K562 (cell line): ENCODE data around the gene NRN1L. TPM values are rescaled to one million over a fixed set of nuclear protein-coding genes. Genes with fewer than 3 reads are reported as not detected.

Experiments
- DMBX1 ChIP-seq: fragments of 250-450 bp; sonication (Bioruptor Pico); IDR thresholded peaks from 2 replicates; pipeline ENCODE4 v1.8.0; 2022; ENCODE audit warnings: inconsistent platforms, mild to moderate bottlenecking, moderate library complexity, borderline replicate concordance
- FOSL1 ChIP-seq: fragments of 200-800 bp; sonication (Bioruptor generic); conservative IDR thresholded peaks from 2 replicates; pipeline ENCODE4 v1.6.1; 2016; ENCODE audit warnings: missing genetic modification characterization, missing compliant biosample characterization
- KLF16 ChIP-seq: IDR thresholded peaks from 2 replicates; pipeline ENCODE4 v1.6.1; 2016; ENCODE audit warnings: antibody characterized with exemption
- TAF1 ChIP-seq: IDR thresholded peaks from 2 replicates; pipeline ENCODE4 v1.6.1; 2011; ENCODE audit warnings: mild to moderate bottlenecking, low read length, moderate library complexity; ENCODE audit not compliant: insufficient read depth, control insufficient read depth, severe bottlenecking; ENCODE audit errors: extremely low read depth
- TARDBP ChIP-seq: fragments of 450-650 bp; IDR thresholded peaks from 2 replicates; pipeline ENCODE4 v1.6.1; 2016
- THAP12 ChIP-seq: fragments of 250-450 bp; sonication (Bioruptor Pico); IDR thresholded peaks from 2 replicates; pipeline ENCODE4 v1.9.0; 2021; ENCODE audit warnings: mild to moderate bottlenecking, inconsistent platforms
- UBTF ChIP-seq, 2 experiments: IDR thresholded peaks; 2 replicates each; pipeline ENCODE4 v1.6.1; 2012; ENCODE audit warnings: improper control_type of control experiment in 2 of 2, low read depth in 2 of 2, low read length in 2 of 2, borderline replicate concordance in 1 of 2
- ZNF253 ChIP-seq: fragments of 250-450 bp; sonication (Bioruptor Pico); conservative IDR thresholded peaks from 2 replicates; pipeline ENCODE4 v1.6.1; 2021; ENCODE audit warnings: mild to moderate bottlenecking
- ZNF407 ChIP-seq: fragments of 450-650 bp; IDR thresholded peaks from 2 replicates; pipeline ENCODE4 v1.6.1; 2016; ENCODE audit warnings: low read depth
- ZNF41 ChIP-seq: fragments of 250-450 bp; sonication (Bioruptor Pico); conservative IDR thresholded peaks from 2 replicates; pipeline ENCODE4 v1.4.0; 2020; ENCODE audit warnings: mild to moderate bottlenecking
- ZNF449 ChIP-seq: fragments of 250-450 bp; sonication (Bioruptor Pico); IDR thresholded peaks from 2 replicates; pipeline ENCODE4 v1.8.0; 2022; ENCODE audit warnings: moderate library complexity, mild to moderate bottlenecking, inconsistent platforms
- ZNF551 ChIP-seq: fragments of 250-450 bp; sonication (Bioruptor Pico); IDR thresholded peaks from 2 replicates; pipeline ENCODE4 v1.5.0; 2021; ENCODE audit warnings: mild to moderate bottlenecking, moderate library complexity
- polyA plus RNA-seq, 8 experiments: library from polyadenylated mRNA; depleted of rRNA in 4 of 8; stranded (reverse) in 5 of 8; unstranded in 3 of 8; fragments of >200 nt; fragmentation: Nextera tagmentation in 2 of 8; fragmentation: Illumina TruSeq in 1 of 8; extraction: Ambion mirVana in 2 of 8; extraction: Trizol in 1 of 8; gene quantifications; 2 replicates each; pipeline versions ENCODE4 v1.2.1 to v1.2.3, GENCODE V29; 2011 to 2014; ENCODE audit warnings: inconsistent platforms in 1 of 8, missing spikeins in 1 of 8
- total RNA-seq, 7 experiments: library from RNA; depleted of rRNA in 6 of 7; stranded (reverse); fragments of >200 nt in 6 of 7; fragmentation: Illumina TruSeq in 2 of 7; extraction: Trizol in 2 of 7; gene quantifications; 2 replicates each; pipeline versions ENCODE4 v1.2.1 to v1.2.3, GENCODE V29; 2011 to 2021; ENCODE audit warnings: low replicate concordance in 1 of 7

The NRN1L gene
- total and polyA plus RNA-seq, 9 of the 15 experiments (the other 6 are each of a cell fraction or from before 2014, with no cell fraction given): 0.22 to 0.86 (median 0.61) TPM; not detected in 5

- TF ChIP-seq THAP12 (0 out of 2 replicates have a peak, but pooled peaks have one; percentile 34), FOSL1 (tag) (peak; percentile 58; the same call in 1 of the 2 replicates), ZNF253 (CRISPR knock-in tag) (no peak), ZNF41 (CRISPR knock-in tag) (no peak), UBTF (IDR thresholded peaks at IDR 0.05; ENCODE audit: borderline replicate concordance in 1 of 2, low read depth in 2 of 2, low read length in 2 of 2) (0 out of 4 replicates have a peak, but pooled peaks of 1 of the 2 experiments have one; percentile 66), TAF1 (peak; percentile 86), ZNF449 (CRISPR knock-in tag) (no peak), KLF16 (no peak), DMBX1 (CRISPR knock-in tag) (peak; percentile 44; the same call in 1 of the 2 replicates), TARDBP (peak; percentile 86), ZNF551 (CRISPR knock-in tag) (no peak), ZNF407 (no peak)
Measured at GRCh38 chr16:67872631-67873434, 11.9 kb upstream of the NRN1L start, which contains the start of gene EDC4 (continued).
